GM12874 (cell line): ENCODE results near the gene EPB41L4A.

Experiments used
- TF ChIP-seq, protein P1 (sequence below): IDR thresholded peaks from 2 replicates; pipeline ENCODE4 v1.5.1; 2011; ENCODE audit warnings: low read depth, mild to moderate bottlenecking, control low read depth, low read length, moderate library complexity; ENCODE audit not compliant: insufficient read depth

Gene EPB41L4A

DNA sequence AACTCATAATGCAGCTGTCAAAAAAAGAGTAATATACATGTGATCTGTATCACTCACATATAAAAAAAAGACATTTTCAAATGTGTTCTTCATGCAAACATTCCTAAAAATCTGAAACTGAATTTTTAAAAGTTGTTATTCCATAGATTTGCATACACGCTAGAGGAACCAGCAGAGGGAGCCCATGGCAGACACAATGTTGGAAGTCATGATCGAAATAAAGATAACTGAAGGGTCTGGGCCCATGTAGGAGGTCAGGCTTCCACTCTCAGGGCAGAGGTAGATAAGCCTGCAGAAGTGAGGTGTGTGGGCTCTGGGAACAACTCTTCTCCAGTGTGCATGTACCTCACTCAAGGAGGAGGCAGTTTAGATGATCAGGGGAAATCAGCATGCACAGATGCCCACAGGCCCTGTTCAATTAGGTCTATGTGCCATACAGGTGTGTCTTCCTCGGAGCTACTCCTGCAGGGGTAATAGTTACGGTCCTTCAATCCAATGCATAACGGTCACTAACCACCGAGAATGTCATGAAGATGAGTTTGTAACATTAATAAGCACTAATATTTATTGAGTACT lies 208.6 kb downstream of the EPB41L4A start:
- TF ChIP-seq, protein P1, sequence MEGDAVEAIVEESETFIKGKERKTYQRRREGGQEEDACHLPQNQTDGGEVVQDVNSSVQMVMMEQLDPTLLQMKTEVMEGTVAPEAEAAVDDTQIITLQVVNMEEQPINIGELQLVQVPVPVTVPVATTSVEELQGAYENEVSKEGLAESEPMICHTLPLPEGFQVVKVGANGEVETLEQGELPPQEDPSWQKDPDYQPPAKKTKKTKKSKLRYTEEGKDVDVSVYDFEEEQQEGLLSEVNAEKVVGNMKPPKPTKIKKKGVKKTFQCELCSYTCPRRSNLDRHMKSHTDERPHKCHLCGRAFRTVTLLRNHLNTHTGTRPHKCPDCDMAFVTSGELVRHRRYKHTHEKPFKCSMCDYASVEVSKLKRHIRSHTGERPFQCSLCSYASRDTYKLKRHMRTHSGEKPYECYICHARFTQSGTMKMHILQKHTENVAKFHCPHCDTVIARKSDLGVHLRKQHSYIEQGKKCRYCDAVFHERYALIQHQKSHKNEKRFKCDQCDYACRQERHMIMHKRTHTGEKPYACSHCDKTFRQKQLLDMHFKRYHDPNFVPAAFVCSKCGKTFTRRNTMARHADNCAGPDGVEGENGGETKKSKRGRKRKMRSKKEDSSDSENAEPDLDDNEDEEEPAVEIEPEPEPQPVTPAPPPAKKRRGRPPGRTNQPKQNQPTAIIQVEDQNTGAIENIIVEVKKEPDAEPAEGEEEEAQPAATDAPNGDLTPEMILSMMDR: peak; percentile 43

DNA sequence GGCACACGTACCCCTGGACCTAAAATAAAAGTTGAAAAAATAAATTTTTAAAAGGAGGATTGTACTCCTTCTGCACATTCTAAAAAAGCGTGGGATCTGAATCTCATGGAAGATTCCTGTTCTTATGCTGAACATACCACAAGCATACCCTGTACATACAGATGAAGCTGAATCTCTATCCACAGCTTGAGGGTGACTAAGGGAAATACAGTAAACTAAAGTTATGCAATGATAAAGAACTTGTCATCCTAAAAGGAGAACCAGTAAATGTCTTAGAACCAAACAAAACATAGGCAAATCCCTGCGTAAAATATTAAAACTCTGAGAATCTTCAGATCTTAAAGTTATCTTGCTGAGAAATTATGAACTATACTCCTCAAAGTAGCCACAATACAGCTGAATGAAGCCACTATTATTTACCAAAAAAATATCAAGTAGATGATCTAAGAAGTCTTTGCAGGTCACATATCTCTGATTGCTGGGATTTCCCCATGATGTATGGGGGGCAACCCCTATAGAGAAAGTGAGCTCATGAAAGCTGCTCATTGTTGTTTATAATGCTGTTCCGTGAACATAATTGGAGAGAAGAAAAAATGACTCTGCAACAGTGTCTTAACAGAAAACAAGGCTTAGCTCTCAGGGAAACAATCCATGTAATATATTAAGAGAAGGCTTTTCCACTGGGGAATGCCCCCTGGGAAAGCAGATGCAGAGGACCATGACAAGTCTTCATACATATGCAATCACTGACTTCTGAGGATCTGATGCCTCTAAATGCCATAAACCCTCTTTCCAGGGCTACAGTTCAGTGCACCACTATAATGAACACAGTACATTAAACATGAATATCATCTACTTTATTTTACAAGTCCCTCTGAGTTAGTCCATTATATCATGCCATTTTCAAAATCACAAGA lies 210.1 kb downstream of the EPB41L4A start:
- TF ChIP-seq, protein P1: no peak

DNA sequence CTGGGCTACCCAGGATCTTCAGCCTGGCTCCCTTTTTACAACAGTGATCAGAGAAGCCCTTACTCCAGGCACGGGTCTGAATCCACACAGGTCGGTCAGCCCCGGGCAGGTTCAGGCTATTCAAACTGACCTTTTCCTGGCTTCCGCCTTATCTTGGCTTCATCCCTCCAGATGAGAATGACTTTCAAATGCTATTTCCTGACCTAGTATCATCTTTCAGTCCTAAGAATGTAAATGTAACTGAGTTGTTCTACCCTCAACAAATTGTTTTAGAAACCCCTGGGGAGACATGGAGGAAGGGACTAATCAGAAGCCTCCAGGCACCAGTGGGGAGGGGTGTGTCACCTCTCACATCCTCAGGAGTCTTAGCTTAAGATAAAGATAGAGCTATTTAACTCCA lies 213.2 kb downstream of the EPB41L4A start:
- TF ChIP-seq, protein P1: no peak

DNA sequence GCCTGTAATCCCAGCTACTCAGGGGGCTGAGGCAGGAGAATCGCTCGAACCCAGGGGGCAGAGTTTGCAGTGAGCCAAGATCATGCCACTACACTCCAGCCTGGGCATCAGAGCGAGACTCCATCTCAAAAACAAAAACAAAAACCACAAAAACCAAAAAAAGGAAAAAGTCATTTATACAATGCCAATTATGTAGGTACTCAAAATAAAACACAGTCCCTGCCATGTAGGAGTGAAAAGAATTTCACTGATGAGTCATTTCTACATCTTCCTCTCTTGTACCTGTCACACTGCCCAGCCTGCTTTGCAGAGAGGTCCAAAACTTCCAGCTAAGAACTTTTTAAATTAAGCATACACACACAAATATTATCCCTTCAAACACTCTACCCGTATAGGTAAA lies 215.8 kb downstream of the EPB41L4A start:
- TF ChIP-seq, protein P1: no peak

DNA sequence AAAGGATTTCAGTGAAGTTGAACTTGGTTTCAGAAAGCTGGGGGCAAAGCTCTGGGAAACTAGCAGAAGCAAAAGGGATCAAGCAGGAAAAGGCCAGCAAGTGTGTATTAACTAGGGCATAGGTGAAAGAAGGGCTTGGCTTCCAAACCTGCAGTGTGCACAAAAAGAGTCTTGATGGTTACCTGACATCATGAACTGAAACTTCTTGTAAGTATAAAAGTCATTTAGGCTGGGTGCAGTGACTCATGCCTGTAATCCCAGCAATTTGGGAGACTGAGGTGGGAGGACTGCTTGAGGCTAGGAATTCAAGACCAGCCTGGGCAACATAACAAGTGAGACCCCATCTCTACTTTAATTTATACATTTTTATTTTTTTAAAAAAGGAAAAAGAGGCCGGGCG lies 216.4 kb downstream of the EPB41L4A start:
- TF ChIP-seq, protein P1: no peak

DNA sequence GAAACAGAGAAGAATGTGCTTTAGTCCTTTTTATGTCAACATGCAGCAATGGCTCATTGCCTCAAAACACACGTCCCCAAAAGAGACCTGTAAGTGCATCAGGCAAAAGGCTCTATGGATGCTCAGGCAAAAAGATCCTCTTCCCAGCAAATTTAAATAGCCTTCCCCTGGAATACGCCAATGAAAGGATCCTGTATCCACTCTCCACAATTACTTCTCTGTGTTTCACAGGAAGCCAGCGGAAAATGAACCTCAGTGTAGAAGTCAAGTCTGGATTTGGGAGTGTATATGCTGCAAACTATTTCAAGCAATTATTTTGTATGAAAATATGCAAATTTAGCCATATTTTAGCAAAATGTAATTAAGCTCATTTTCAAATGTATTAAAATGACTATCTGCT lies 217.9 kb downstream of the EPB41L4A start:
- TF ChIP-seq, protein P1: no peak

DNA sequence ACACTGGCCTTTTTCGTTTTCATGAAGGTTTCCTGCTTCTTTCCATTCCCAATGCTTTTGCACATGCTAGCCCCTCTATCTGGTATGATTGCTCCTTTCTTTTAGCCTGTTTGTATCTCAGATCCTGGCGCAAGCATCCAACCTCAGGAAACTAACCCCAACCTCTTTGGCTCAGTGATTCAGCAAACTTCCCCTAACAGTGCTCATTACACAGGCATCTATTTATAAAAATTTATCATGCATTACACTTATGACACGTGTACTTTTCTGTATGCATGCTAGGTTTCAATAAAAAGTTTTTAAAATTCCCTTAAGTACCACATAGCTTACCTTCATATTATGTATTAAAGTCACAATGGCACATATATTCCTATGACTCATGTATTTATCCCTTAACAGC lies 218.9 kb downstream of the EPB41L4A start:
- TF ChIP-seq, protein P1: no peak
